Ovary (tissue), 9 donors: ENCODE data around the gene GJB3. TPM values are rescaled to one million over a fixed set of nuclear protein-coding genes. Genes with fewer than 3 reads are reported as not detected.
A peak's percentile ranks its signal among the peaks of the same experiment; 100 is the strongest.

Experiments
- DNase-seq, 5 donors: peaks; one replicate each; pipeline ENCODE4 v3.0.0-alpha.2; 2019 to 2020
- H3K27ac ChIP-seq, 2 donors: fragments of 200-600 bp; one replicate each; pipeline versions ENCODE4 v1.5.1 to v1.8.0; 2019 to 2022
- H3K27me3 ChIP-seq: fragments of 200-600 bp; one replicate; pipeline ENCODE4 v1.8.0; 2022
- H3K36me3 ChIP-seq: fragments of 200-600 bp; sonication (generic); one replicate; pipeline ENCODE4 v1.5.1; 2019
- H3K4me1 ChIP-seq: one replicate; pipeline ENCODE4 v1.8.1; 2013; ENCODE audit warnings: mild to moderate bottlenecking, moderate library complexity; ENCODE audit not compliant: insufficient read depth
- H3K4me3 ChIP-seq: fragments of 200-600 bp; sonication (generic); one replicate; pipeline ENCODE4 v1.5.1; 2017
- H3K9me3 ChIP-seq, 2 donors: fragments of 200-600 bp in 1 of 2; sonication (generic) in 1 of 2; one replicate each; pipeline versions ENCODE4 v1.5.1 to v1.8.1; 2013 to 2019; ENCODE audit warnings: mild to moderate bottlenecking in 1 of 2, moderate library complexity in 1 of 2
- CTCF ChIP-seq, 3 donors: fragments of 450-650 bp in 2 of 3; fragments of 200-600 bp in 1 of 3; IDR thresholded peaks; one replicate each; pipeline versions ENCODE4 v1.5.1 to v1.8.0; 2016 to 2022; ENCODE audit warnings: antibody characterized with exemption in 3 of 3, mild to moderate bottlenecking in 1 of 3
- EP300 ChIP-seq: sonication (generic); formaldehyde crosslinking; IDR thresholded peaks from one replicate; pipeline ENCODE4 v1.6.1; 2017; ENCODE audit warnings: antibody characterized with exemption
- POLR2A ChIP-seq: fragments of 450-650 bp; IDR thresholded peaks from one replicate; pipeline ENCODE4 v1.6.1; 2017; ENCODE audit warnings: antibody characterized with exemption, mild to moderate bottlenecking, moderate library complexity
- WGBS, 3 donors: extraction: QIAGEN DNeasy Blood & Tissue Kit in 1 of 3; methylation state at CpG; one replicate each; pipeline versions ENCODE4 v1.1.5 to v1.1.7; 2013 to 2017; 5-methylcytosine and 5-hydroxymethylcytosine counted together
- intact Hi-C, 4 donors: fragments of 100-400 bp; cut with DNase I; formaldehyde crosslinking; loops; one replicate each; pipeline versions ENCODE4 v1.11.0 to v1.15.1; 2022 to 2023
- polyA plus RNA-seq, 2 donors: library from polyadenylated mRNA; stranded (reverse); fragments of 200-250 nt in 1 of 2; fragments of 350-450 nt in 1 of 2; fragmentation: Illumina TruSeq in 1 of 2; extraction: RNeasy Lipid Tissue Mini Kit (QIAGEN cat#74804) in 1 of 2; gene quantifications; one replicate each; pipeline ENCODE4 v1.2.3, GENCODE V29; 2013 to 2014
- total RNA-seq, 7 donors: library from RNA; depleted of rRNA in 2 of 7; stranded (reverse); fragments of >200 nt in 2 of 7; fragmentation: NEBNext Ultra II Directional in 3 of 7; extraction: Animal tissue kit (Norgen Biotek cat#: 25700) in 3 of 7; gene quantifications; one replicate each; pipeline versions ENCODE4 v1.1.0 to v1.2.4, GENCODE V29; 2016 to 2023
- donor health status: DM: no; HTN: no; CAD: no; lungs with moderate emphysema.
- donor health status: DM: no; HTN: no; CAD: no.
- donor health status: Bipolar disorder and iron deficiency.
- donor health status: DM: yes; HTN: yes; CAD: no.
- donor health status: DM: no; HTN: no; CAD: no.
- donor health status: DM: yes; HTN: yes; CAD: no.

GJB3 gene
- total and polyA plus RNA-seq, 9 donors, result 0.23 to 1.7 (median 0.32) TPM; not detected in 5

GRCh38 chr1:34825455-34826091 lies 44.6 kb downstream of the GJB3 start:
- H3K36me3 ChIP-seq, result no peaks in the 10 kb centered on the region
- peaks cover 7% of the 10 kb centered on the region for H3K4me1 ChIP-seq
- no peaks in the 10 kb centered on the region for H3K9me3 ChIP-seq
- H3K4me3 ChIP-seq, result no peak overlapping the region
- 47 to 77% (median 53%) methylated on average over 6 to 11 of the region's 11 CpGs for WGBS, 3 donors
- TF ChIP-seq EP300, result no peak
- no peak for TF ChIP-seq CTCF (IDR thresholded peaks at IDR 0.05)
- TF ChIP-seq POLR2A, result no peak
- intact Hi-C loops, result loop anchor here in 1 of 4 donors (5.0 kb wide), 1 partner anchor 1413 kb away; no protein-coding TSS in a partner anchor
- no peak overlapping the region for H3K27ac ChIP-seq
- no peaks in the 10 kb centered on the region for H3K27me3 ChIP-seq
- DNase-seq, result peak in 1 of 5 donors; percentile 41

GRCh38 chr1:34827341-34827941 lies 46.4 kb downstream of the GJB3 start:
- H3K27me3 ChIP-seq, result no peaks in the 10 kb centered on the region
- no peaks in the 10 kb centered on the region for H3K9me3 ChIP-seq
- intact Hi-C loops, result loop anchor here in 1 of 4 donors (5.0 kb wide), 1 partner anchor 1415 kb away; no protein-coding TSS in a partner anchor
- no peaks in the 10 kb centered on the region for H3K36me3 ChIP-seq
- WGBS, 3 donors, result 73 to 84% (median 83%) methylated on average over 5 of the region's 5 CpGs
- TF ChIP-seq EP300 (no peak), CTCF (IDR thresholded peaks at IDR 0.05) (no peak), POLR2A (no peak)
- H3K27ac ChIP-seq, result no peak overlapping the region
- no peak for DNase-seq
- H3K4me3 ChIP-seq, result no peak overlapping the region
- peaks cover 7% of the 10 kb centered on the region for H3K4me1 ChIP-seq

- no peaks in the 10 kb centered on the region for H3K9me3 ChIP-seq
- DNase-seq, result no peak
- intact Hi-C loops, result loop anchor here in 1 of 4 donors (5.0 kb wide), 1 partner anchor 1416 kb away; no protein-coding TSS in a partner anchor
Observed at GRCh38 chr1:34828611-34829010, 47.6 kb downstream of the GJB3 start.

GRCh38 chr1:34829250-34829649 lies 48.2 kb downstream of the GJB3 start:
- Histone ChIP-seq H3K27me3 (no peaks in the 10 kb centered on the region), H3K9me3 (no peaks in the 10 kb centered on the region), H3K4me3 (no peak overlapping the region), H3K36me3 (no peaks in the 10 kb centered on the region), H3K27ac (no peak overlapping the region), H3K4me1 (peaks cover 7% of the 10 kb centered on the region)
- 72 to 82% (median 76%) methylated on average over 3 of the region's 3 CpGs for WGBS, 3 donors
- intact Hi-C loops, result loop anchor here in 1 of 4 donors (5.0 kb wide), 1 partner anchor 1417 kb away; no protein-coding TSS in a partner anchor
- TF ChIP-seq POLR2A (no peak), EP300 (no peak), CTCF (IDR thresholded peaks at IDR 0.05) (no peak)
- no peak for DNase-seq

More at GRCh38 chr1:34828611-34829010, 47.6 kb downstream of the GJB3 start:
- H3K4me3 ChIP-seq, result no peak overlapping the region
- no peaks in the 10 kb centered on the region for H3K36me3 ChIP-seq
- TF ChIP-seq POLR2A, result no peak
- TF ChIP-seq CTCF (IDR thresholded peaks at IDR 0.05), result no peak
- TF ChIP-seq EP300, result no peak
- H3K27me3 ChIP-seq, result no peaks in the 10 kb centered on the region
- peaks cover 7% of the 10 kb centered on the region for H3K4me1 ChIP-seq
- H3K27ac ChIP-seq, result no peak overlapping the region
- 76 to 82% (median 78%) methylated on average over 2 of the region's 2 CpGs for WGBS, 3 donors
